ENCODE results near the gene CACUL1.
A peak's percentile ranks its signal among the peaks of the same experiment; 100 is the strongest.
"Not testable (repeated sequence)": the region's sequence is repeated elsewhere in the genome, so short reads cannot be mapped to it uniquely, and the experiment has no call there.

Gene CACUL1

DNA sequence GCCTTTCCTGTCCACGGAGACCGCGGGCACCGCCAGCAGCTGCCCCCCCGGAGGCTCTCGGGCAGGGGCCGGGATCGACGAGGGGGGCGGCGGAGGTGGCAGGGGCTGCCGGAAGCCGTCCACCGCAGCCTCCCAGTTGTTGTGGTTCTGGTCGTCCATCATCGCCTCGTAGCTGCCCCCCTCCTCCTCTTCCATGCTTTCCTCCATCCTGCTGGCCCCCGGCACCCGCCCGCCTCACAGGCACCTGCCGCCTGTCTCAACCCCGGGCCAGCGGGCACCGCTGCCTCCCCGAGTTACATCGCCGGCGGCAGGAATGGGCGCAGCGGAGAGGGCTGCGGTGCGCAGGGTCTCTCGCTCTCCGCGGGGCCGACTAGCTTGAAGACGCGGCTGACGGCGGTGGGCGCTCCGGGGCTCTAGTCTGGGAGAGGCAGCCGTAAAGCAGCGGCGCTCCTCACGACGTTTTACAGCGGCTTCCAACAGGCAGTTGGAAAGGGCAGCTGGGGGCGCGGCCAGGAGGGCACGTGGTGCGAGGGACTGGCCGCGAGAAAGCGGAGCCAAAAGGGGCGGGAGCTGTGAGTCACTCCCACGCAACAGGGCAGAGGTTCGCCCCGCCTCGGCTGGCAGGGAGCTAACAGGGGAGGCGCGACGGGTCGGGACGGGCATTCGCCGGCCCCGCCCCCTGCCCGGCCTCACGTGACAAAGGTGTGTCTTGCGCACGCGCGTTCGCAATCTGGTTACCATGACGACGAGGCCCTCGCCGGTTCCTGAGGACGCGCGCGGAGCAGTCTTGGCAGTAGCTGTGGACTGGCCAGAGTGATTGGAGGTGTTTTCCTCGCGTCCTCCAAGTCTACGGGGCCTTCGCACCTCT is at the start of gene CACUL1:
Gene CACUL1 (minus strand): TSS at position 415 of the 868 bp plus-strand sequence. CDS start 208 bp downstream, at position 207.
- peak; percentile 99 to 100 for DNase-seq

DNA sequence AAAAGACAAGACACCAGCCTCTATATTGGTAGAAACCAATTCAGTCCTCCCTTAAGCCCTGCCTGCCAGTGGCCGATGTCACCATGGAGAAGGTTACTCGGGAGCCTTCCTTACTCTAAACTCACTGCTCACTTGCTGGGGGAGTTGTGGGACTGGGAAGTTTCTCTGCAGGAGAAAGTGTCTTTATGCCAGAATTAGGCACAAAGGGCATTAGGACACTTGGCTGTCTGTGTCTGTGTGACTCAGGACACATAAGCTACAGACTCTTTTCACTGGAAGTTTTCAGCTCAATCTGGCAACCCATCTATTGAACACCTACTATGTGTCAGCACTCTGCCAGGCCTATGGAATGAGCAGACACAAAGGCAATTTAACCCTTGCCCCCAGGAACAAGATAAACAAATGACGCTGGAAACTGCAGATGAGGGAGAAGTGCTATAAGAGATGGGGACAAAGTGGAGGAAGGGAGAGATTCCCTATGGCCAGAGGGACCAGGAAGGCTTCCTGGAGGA is 49.5 kb upstream of the CACUL1 start:
- no peak for DNase-seq

DNA sequence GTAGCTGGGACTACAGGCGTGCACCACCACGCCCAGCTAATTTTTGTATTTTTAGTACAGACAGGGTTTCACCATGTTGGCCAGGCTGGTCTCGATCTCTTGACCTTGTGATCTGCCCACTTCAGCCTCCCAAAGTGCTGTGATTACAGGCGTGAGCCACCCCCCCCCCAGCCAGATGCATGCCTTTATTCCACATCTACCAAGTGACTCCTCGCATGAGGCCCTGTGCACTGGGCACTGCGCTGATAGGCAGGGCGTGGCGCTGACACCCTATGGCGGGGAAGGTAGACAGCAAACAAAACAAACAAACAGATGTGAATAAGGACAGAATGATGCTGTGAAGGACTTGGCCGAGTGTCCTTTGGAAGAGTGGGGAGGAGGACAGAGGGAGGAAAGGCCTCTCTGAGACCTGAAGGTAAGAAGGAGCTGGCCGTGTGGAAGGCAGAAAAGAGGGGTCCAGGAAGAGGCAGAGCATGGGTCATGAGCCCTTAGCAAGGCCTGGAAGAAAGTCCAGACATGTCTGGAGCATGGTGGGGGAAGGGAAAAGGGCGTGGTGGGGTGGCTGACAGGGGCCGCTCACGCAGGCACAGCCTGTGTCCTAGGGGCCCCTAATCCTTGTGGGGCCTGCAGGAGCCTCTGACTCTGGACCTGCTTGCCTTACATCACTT is 47.5 kb upstream of the CACUL1 start:
- DNase-seq, result no peak

DNA sequence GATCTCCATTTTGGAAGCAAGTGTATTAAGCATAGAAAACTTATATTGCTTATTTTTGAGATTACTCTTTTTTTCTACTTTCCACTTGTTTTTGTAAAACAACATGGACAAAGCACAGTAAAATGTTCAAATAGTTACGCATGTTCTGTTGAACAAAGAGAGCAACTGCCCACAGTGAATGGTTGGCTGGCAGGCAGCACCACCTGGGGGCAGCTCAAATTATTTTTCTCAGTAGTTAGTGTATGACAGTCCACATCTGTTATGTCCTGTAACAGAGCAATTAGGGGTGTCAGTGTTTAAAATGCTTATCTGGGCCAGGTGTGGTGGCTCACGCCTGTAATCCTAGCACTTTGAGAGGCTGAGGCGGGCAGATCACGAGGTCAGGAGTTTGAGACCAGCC is 46.1 kb upstream of the CACUL1 start:
- no peak for DNase-seq

DNA sequence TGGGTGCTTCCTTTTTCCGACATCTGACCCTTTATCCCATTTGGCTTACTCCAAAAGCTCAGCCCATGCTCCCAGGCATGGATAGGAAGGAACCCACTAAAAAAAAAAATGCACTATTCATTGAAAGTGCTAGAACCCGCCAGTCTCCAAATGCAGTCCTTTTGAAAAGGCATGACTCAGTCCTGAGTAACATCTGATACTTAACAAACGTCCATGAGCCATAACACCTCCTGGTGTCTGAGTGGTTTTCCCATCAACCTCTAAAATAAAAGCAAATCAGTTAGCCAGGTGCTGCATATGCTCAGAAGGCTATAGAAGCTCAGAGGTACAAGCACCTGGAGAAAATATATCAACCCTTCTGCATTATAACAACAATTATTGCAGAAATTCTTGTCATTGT is 45.0 kb upstream of the CACUL1 start:
- no peak for DNase-seq

DNA sequence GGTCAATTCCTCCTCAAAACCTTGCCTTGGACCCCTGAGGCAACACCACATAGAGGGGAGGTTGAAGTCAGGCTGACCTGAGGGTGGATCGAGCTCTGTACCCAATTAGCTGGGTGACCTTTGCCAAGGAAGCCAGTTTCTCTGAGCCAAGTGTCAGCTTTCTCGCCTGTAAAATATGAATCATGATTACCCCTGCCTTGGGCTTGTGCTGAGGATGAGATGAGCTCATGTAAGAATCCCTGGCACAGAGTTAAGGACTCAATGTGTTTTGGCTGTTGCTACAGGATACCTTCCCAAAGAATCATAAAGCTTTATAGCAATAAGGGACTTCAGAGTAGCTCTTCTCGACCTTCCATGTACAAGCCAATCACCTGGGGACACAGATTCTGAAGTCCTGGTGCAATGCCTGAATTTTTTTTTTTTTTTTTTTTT is 43.5 kb upstream of the CACUL1 start:
- no peak for DNase-seq

DNA sequence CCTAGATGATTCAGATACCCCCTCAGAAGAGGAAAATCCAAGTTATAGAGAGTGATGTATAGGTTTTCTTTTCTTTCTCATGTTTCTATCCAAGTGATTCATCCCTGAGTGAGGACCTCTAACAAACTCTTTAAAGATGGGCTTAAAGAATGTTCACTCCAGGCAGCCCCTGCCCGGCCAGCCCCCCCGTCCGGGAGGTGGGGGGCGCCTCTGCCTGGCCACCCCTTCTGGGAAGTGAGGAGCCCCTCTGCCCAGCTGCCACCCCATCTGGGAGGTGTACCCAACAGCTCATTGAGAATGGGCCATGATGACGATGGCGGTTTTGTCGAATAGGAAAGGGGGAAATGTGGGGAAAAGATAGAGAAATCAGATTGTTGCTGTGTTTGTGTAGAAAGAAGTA is 40.2 kb upstream of the CACUL1 start:
- not testable (repeated sequence) for DNase-seq

DNA sequence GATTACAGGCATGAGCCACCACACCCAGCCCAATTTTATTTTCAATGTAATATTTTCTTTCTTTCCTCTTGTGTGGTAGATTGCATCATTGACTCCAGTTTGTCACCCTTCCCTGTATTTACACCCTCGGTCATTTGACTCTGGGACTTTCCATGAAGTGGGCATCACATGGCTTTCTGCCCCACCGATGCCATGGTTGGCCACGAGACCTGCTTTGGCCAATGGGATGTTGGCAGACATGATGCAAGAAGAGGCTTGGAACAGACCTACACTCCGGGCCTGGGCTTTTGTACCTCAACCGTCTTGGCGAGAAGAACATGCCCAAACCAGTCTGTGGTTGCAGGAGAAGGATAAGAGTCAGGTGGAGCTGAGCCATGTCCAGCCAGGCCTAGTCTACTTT is 38.8 kb upstream of the CACUL1 start:
- no peak for DNase-seq

DNA sequence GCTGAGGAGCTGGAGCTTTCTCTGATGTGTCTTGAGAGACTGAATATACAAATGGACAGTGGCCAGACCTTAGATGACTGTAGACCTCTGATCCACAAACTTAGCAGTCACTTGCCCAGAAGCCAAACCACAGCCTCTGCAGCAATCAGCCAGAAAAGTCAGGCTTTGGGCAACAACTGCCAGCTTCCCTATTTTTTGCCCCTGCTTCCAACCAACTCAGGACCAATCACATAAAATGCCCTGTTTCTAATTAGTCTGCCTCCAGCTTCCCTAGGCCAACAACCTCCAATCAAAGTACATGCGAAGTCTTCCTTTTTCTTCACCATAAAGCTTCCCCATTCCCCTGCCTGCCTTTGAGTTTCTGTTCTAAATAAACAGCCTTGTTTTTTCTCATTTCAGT is 37.8 kb upstream of the CACUL1 start:
- no peak for DNase-seq

DNA sequence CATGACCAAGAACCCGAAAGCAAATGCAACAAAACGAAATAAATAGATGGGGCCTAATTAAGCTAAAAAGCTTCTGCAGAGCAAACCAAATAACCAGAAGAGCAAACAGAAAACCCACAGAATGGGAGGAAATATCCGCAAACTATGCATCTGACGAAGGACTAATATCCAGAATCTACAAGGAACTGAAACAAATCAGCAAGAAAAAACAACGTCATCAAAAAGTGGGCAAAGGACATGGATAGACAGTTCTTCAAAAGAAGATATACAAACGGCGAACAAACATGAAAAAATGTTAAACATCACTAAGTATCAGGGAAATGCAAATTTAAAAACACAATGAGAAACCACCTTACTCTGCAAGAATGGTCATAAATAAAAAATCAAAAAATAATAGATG is 35.3 kb upstream of the CACUL1 start:
- no peak for DNase-seq

DNA sequence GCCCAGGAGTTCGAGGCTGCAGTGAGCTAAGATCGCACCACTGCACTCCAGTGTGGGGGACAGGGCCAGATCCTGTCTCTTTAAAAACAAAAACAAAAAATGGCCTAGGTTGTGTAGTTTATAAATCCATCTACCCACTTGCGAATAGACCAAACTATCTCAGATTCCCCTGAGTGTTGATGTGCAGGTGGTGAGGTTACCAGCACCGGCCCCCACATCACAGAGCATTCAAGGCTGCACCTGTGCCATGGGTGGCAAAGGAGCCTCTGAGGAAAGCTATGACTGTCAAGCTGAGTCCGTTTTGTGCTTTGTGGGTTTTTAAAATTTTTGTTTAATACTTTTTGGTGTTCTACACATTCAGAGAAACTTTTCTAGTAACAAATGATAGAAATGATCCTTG is 30.8 kb upstream of the CACUL1 start:
- DNase-seq, result no peak

DNA sequence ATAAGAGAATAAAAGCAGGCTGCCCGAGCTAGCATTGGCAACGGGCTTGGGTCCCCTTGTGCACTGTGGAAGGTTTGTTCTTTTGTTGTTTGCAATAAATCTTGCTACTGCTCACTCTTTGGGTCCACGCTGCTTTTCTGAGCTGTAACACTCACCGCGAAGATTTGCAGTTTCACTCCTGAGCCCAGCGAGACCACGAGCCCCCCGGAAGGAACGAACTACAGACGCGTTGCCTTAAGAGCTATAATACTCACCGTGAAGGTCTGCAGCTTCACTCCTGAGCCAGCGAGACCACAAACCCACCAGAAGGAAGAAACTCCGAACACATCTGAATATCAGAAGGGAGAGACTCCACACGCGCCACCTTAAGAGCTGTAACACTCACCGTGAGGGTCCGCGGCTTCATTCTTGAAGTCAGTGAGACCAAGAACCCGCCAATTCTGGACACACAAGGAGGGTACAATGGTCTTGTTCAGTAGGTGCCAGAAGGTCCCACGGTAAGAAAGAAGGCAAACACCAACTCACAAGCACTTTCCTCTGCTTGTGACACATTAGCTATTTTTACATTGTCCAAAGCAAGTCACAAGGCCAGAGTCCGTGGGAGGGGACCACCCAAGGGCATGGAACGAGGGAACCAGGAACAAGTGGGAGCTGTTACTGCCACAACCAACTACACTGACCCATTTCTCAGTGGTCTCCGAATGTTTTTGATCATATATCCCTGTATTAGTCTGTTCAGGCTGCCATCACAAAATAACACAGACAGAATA is 29.2 kb upstream of the CACUL1 start:
- no peak for DNase-seq

DNA sequence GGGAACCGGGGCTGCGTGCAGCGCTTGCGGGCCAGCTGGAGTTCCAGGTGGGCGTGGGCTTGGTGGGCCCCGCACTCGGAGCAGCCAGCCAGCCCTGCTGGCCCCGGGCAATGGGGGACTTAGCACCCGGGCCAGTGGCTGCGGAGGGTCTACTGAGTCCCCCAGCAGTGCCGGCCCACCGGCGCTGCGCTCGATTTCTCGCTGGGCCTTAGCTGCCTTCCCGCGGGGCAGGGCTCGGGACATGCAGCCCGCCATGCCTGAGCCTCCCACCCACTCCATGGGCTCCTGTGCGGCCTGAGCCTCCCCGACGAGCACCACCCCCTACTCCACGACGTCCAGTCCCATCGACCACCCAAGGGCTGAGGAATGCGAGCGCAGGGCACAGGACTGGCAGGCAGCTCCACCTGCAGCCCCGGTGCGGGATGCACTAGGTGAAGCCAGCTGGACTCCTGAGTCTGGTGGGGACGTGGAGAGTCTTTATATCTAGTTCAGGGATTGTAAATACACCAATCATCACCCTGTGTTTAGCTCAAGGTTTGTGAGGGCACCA is 28.2 kb upstream of the CACUL1 start:
- DNase-seq, result not testable (repeated sequence)

DNA sequence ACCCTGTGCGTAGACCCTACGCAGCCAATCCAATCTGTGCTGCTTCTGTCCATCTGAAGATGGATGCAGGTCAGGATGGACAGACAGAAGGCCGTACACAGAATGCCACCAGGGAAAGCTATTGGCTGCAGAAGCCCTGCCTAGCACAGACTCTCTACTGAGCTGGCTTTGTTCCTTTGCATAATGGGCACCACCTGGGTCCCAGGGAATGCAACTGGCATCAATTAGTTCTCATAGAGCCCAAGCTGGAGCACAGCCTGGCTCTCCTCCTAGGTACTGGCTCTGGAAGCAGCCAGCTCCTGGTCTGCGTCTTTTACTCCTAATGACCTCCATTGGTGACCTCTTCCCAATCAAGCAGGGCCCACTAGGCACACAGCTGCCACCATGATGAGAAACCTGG is 26.8 kb upstream of the CACUL1 start:
- DNase-seq, result no peak

DNA sequence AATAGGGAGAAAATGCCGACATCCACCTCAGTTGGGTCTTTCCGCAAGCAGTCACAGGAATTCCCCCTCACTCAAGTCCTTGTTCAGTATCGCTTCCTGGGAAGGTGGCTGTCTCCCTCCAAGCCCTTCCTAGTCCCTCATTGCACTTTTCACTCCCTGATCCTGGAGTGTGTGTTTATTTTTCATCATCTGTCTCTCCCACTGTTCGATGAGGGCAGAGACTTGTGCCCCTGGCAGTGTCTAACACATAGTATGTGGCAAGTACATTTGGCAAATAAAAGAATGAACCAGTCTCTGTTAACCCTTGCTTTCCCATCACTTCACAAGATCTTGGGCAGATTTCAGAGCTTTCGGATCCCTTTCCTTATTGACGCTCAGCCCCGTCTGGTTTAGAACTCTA is 24.0 kb upstream of the CACUL1 start:
- no peak for DNase-seq

DNA sequence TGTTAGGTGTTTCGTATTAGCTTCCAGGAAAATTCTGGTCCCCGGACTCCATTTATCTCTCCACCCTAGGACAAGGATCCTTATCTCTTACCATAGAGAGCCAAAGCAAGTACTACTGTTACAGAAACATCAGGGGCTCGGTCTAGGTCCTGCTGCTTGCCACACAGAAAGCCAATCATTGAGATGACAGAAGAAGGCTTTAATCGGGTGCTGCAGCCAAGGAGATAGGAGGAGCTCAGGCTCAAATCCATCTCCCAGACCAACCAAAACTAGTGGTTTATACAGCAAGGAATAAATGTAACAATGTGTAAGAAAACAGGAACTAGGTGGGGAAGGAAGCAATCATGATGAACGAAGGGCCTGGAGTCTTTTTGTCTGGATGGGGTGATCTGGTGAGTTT is 22.2 kb upstream of the CACUL1 start:
- no peak for DNase-seq

DNA sequence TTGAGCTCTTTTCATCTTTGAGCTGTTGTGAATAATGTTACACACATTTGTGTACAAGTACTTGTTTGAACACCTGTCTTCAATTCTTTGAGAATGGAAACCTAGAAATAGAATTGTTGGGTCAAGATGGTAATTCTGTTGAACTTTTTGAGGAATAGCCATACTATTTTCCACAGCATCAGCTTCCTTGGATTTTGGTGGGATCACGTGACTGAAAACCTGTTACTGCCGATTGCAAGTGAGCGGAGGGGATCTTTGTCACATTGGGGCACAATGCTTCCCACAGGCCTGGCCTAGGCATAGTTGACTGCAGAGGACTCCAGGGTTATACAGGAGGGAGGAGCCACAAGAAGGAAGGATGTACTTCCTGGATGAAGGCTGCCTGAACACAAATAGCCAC is 21.3 kb upstream of the CACUL1 start:
- no peak for DNase-seq

DNA sequence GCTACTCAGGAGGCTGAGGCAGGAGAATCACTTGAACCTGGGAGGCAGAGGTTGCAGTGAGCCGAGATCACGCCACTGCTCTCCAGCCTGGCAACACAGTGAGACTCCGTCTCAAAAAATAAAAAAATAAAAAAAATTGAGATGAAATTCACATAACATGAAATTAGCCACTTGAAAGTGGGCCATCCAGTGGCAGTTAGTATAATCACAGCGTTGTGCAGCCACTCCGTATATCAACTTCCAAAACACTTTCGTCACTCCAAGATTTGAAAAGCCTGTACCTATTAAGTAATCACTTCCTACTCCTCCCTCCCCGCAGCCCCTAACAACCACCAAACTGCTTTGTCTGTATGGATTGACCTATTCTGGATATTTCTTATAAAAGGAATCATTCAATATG is 20.7 kb upstream of the CACUL1 start:
- DNase-seq, result no peak

DNA sequence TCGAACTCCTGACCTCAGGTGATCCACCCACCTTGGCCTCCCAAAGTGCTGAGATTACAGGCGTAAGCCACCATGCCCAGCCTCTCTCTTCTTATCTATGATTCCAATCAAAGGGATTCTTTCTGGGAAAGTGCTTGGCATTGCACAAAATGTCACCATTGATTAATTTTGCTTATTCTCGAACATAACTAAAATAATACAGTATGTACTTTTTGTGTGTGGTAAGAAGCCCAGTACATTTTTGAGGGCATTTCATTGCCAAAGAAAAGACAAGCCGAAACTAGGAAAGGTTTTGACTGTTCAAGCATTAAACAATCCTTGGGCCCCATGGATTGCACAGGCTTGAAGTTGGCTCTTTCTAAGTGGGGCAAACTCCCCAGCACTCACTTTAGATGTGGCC is 18.3 kb upstream of the CACUL1 start:
- DNase-seq, result no peak

DNA sequence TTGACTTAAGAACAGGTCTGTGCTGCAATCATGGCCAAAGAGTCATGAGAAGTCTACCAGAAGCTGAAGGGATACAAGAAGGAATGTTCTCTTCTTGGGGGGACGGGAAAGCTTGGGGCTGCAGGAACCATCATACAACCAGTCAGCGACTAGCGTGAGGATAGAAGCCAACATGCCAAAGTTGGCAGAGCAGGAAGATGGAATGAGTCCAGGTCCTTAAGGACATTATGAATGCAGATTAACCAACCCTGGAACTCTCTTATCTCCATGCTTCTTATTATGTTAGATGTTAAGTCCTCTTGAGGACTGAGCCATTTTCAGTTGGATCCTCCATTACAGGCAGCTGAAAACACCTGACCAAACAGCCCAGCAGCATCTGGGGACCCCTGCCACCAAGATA is 17.2 kb upstream of the CACUL1 start:
- DNase-seq, result no peak

DNA sequence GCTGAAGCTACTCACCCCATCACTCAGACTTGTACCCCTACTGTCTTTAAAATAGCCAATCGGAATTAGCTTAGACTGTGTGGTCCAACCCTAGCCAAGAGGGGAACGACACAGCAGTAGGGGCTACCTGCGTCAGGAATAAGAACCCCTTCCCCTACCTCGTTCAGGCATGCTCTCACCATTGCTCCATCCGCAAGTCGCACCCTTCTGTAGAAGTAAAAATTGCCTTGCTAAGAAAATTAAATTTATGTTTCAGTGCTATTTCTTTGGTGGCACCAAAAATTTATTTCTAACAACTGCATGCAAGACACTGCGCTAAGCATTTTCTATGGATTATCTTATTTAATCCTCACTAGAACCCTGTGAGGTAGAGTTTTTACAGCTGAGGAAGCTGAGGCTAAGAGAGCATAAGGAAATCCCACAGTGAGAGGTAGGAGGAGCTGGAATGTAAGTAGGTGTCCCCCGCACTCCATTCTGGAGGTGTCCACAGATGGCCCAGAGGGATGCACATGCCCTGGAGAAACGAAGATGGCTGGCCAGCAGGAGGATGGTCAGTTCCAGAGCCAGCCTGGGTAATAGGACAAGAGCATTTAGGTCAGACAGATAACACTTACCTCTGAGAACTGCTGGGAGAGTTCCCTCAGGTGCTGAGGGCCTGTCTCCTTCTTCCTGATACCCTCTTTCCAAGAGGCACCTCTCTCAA is 15.3 kb upstream of the CACUL1 start:
- DNase-seq, result no peak
